Thymus (tissue), 11 donors: ENCODE measurements around the gene SMPD2. TPM values are rescaled to one million over a fixed set of nuclear protein-coding genes. Genes with fewer than 3 reads are reported as not detected.

Experiments
- DNase-seq, 9 donors: peaks; one replicate each; pipeline ENCODE4 v3.0.0-alpha.2; 2013; ENCODE audit warnings: low spot score in 9 of 9, low read depth in 6 of 9, missing footprints in 1 of 9
- H3K27ac ChIP-seq, 2 donors: one replicate each; pipeline ENCODE4 v1.5.1; 2013; ENCODE audit warnings: control low read depth in 1 of 2, low read depth in 1 of 2, low read length in 1 of 2, mild to moderate bottlenecking in 1 of 2, moderate library complexity in 1 of 2
- H3K27me3 ChIP-seq, 2 donors: one replicate each; pipeline ENCODE4 v1.5.1; 2013; ENCODE audit warnings: low read length in 1 of 2; ENCODE audit not compliant: control insufficient read depth in 2 of 2, insufficient read depth in 1 of 2
- H3K36me3 ChIP-seq, 2 donors: one replicate each; pipeline ENCODE4 v1.5.1; 2013; ENCODE audit warnings: low read length in 1 of 2, mild to moderate bottlenecking in 1 of 2, moderate library complexity in 1 of 2; ENCODE audit not compliant: control insufficient read depth in 2 of 2, insufficient read depth in 2 of 2
- H3K4me1 ChIP-seq, 2 donors: one replicate each; pipeline ENCODE4 v1.5.1; 2013; ENCODE audit warnings: low read length in 2 of 2; ENCODE audit not compliant: control insufficient read depth in 2 of 2, insufficient read depth in 2 of 2
- H3K4me3 ChIP-seq, 2 donors: one replicate each; pipeline ENCODE4 v1.5.1; 2013; ENCODE audit warnings: low read length in 2 of 2, control low read depth in 1 of 2, mild to moderate bottlenecking in 1 of 2
- H3K9me3 ChIP-seq, 2 donors: one replicate each; pipeline ENCODE4 v1.5.1; 2013; ENCODE audit warnings: low read length in 1 of 2, mild to moderate bottlenecking in 1 of 2; ENCODE audit not compliant: control insufficient read depth in 2 of 2, insufficient read depth in 1 of 2
- WGBS: extraction: QIAGEN DNeasy Blood & Tissue Kit; methylation state at CpG from one replicate; pipeline ENCODE4 v1.1.7; 2013; 5-methylcytosine and 5-hydroxymethylcytosine counted together
- polyA plus RNA-seq: library from polyadenylated mRNA; stranded (reverse); fragments of 200-250 nt; gene quantifications from one replicate; pipeline ENCODE4 v1.2.3, GENCODE V29; 2013
- total RNA-seq: library from RNA; stranded (reverse); fragments of 120-200 nt; gene quantifications from one replicate; pipeline ENCODE4 v1.2.4, GENCODE V29; 2013
- donor health status: healthy.

Gene SMPD2
- total and polyA plus RNA-seq, 2 donors = 14.6 to 18.8 TPM

- peaks cover 19 to 40% of the 10 kb centered on the region in 2 donors for H3K4me1 ChIP-seq
- peak in 2 of 9 donors; percentile 41 to 55 for DNase-seq
- no peak overlapping the region for H3K27ac ChIP-seq
- H3K36me3 ChIP-seq = peaks cover 39 to 41% of the 10 kb centered on the region in 2 donors
- peaks cover 1 to 4% of the 10 kb centered on the region in 2 donors for H3K9me3 ChIP-seq
- 71% methylated on average over 16 of the region's 16 CpGs for WGBS
- H3K4me3 ChIP-seq = no peak overlapping the region
- H3K27me3 ChIP-seq = no peaks in the 10 kb centered on the region
These were observed 9.5 kb downstream of the SMPD2 start for GRCh38 chr6:109449795-109450673.

DNA sequence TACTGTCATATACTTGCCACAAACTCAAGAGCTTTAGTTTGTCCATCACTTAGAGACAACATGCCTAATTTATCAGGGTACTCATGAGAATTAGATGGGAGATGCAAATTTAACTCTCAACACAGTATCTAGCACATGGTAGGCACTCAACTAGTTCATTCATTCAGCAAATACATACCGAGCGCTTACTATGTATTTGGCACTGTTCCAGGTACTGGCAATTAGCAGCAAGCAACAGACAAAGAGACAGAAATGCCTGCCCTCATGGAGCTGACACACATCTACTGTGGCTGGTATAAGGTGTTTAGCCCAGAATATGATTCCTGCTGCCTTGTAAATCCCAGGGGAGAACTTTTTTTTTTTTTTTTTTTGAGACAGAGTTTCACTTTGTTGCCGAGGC is 10.3 kb downstream of the SMPD2 start:
- WGBS = 95% methylated on average over 3 of the region's 3 CpGs
- no peak overlapping the region for H3K4me3 ChIP-seq
- H3K27ac ChIP-seq = no peak overlapping the region
- DNase-seq = no peak
- H3K27me3 ChIP-seq = no peaks in the 10 kb centered on the region
- peaks cover 19 to 44% of the 10 kb centered on the region in 2 donors for H3K4me1 ChIP-seq
- peaks cover 32 to 33% of the 10 kb centered on the region in 2 donors for H3K36me3 ChIP-seq
- H3K9me3 ChIP-seq = peaks cover 1 to 4% of the 10 kb centered on the region in 2 donors

- DNase-seq = no peak
These were observed 10.9 kb downstream of the SMPD2 start for GRCh38 chr6:109451376-109451775.

GRCh38 chr6:109452181-109452580 is 11.7 kb downstream of the SMPD2 start:
- Histone ChIP-seq H3K36me3 (peaks cover 18 to 20% of the 10 kb centered on the region in 2 donors), H3K27me3 (peaks cover 0 to 5% of the 10 kb centered on the region in 2 donors), H3K4me1 (peaks cover 23 to 55% of the 10 kb centered on the region in 2 donors), H3K27ac (no peak overlapping the region), H3K4me3 (no peak overlapping the region), H3K9me3 (peaks cover 0 to 1% of the 10 kb centered on the region in 2 donors)
- WGBS = 98% methylated on average over 9 of the region's 9 CpGs
- no peak for DNase-seq

More at GRCh38 chr6:109451376-109451775, 10.9 kb downstream of the SMPD2 start:
- no peak overlapping the region for H3K4me3 ChIP-seq
- WGBS = 95% methylated on average over 7 of the region's 7 CpGs
- peaks cover 26 to 28% of the 10 kb centered on the region in 2 donors for H3K36me3 ChIP-seq
- peaks cover 23 to 48% of the 10 kb centered on the region in 2 donors for H3K4me1 ChIP-seq
- peaks cover 0 to 5% of the 10 kb centered on the region in 2 donors for H3K27me3 ChIP-seq
- no peak overlapping the region for H3K27ac ChIP-seq
- H3K9me3 ChIP-seq = peaks cover 0 to 1% of the 10 kb centered on the region in 2 donors

DNA sequence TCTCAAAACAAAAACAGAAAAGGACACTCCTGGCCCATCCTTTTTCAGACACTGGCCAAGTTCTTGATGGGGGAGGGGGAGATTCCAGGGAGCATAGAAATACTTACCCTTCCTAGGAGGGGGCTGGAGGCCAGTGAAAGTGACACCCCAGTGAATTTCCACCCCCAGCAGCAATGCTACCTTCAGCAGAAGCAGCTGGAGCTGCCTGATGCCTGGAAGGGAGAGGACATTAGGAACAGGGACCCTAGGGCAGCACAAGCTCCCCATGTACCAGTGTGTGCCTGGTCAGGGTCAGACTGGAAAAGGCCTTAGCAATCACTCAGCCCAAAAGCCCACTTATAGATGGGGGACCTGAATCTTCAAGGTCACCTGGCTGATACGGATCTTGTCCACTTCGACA is 12.6 kb downstream of the SMPD2 start:
- Histone ChIP-seq H3K27me3 (peaks cover 0 to 5% of the 10 kb centered on the region in 2 donors), H3K27ac (no peak overlapping the region), H3K36me3 (peaks cover 12 to 16% of the 10 kb centered on the region in 2 donors), H3K4me3 (no peak overlapping the region), H3K4me1 (peaks cover 23 to 55% of the 10 kb centered on the region in 2 donors), H3K9me3 (peaks cover 0 to 1% of the 10 kb centered on the region in 2 donors)
- 97% methylated on average over 2 of the region's 2 CpGs for WGBS
- no peak for DNase-seq

- Histone ChIP-seq H3K4me3 (peak overlapping the region; percentile 85 to 91), H3K27me3 (peaks cover 0 to 5% of the 10 kb centered on the region in 2 donors), H3K9me3 (no peaks in the 10 kb centered on the region), H3K36me3 (peaks cover 8 to 16% of the 10 kb centered on the region in 2 donors), H3K4me1 (peaks cover 27 to 62% of the 10 kb centered on the region in 2 donors), H3K27ac (peak overlapping the region; percentile 87 to 88)
- DNase-seq = no peak
- WGBS = 91% methylated on average over 27 of the region's 27 CpGs
These were observed 13.3 kb downstream of the SMPD2 start for GRCh38 chr6:109453594-109454495.

DNA sequence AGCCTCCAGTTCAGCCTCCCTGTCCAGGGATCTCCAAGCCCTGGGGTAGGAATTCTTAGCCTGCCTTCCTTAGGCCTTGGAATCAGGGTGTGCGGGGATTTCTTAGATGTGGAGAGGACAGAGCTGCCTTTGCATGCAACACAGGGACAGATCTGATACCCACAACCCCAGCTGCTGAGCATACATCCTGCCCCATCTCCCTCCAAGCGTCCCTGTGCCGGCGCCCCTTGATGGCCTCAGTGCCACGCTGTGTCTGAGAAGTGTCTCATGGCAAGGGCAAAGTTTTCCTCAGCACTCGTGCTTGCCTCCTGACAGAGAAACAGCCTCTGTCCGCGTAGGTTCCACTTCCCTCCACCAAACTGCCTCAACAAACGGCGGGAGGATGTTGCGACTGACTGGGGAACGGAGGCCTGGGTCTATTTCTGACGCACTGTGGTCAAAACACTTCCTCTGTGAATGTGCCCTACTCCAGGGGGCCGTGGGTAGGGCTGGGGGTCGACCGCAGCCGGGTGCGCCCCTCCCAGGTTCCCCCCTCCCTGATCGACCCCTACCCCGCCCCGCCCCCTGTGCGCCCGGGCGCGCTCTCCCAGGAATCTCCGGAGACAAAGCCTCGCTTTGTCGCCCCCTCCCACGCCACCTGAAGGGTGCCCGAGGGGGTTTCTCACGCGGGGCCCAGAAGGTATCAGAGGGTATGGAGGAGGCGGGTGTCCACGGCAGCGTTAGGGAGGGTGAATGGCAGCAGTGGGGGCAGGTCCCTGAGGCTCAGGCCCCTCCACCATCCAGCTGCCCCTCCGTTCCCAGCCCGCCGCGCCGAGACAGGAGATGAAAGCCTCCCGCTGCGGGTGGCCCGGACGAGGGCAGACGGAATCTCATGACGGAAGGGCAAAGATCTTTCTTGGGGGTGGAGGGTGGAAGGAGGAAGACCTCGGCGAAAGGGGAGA is 14.2 kb downstream of the SMPD2 start:
- peak in 7 of 9 donors; percentile 40 to 87 (median 65) for DNase-seq
- peaks cover 21 to 62% of the 10 kb centered on the region in 2 donors for H3K4me1 ChIP-seq
- peaks cover 0 to 5% of the 10 kb centered on the region in 2 donors for H3K27me3 ChIP-seq
- 1% methylated on average over 48 of the region's 48 CpGs for WGBS
- H3K4me3 ChIP-seq = peak overlapping the region; percentile 85 to 91
- peaks cover 8 to 16% of the 10 kb centered on the region in 2 donors for H3K36me3 ChIP-seq
- H3K9me3 ChIP-seq = no peaks in the 10 kb centered on the region
- peak overlapping the region; percentile 88 to 93 for H3K27ac ChIP-seq
